Left lung (tissue), 10 donors: Measurements from ENCODE around the gene LRMDA. TPM values are rescaled to one million over a fixed set of nuclear protein-coding genes. Genes with fewer than 3 reads are reported as not detected.

ENCODE experiments used
- ATAC-seq: fragments of 200-7000 bp; cut with Tn5 transposase; one replicate; pipeline ENCODE4 v1.9.1; 2020; ENCODE audit warnings: moderate library complexity
- DNase-seq, 4 donors: peaks; one replicate each; pipeline ENCODE4 v3.0.0-alpha.2; 2013 to 2020
- H3K27ac ChIP-seq, 2 donors: fragments of 200-600 bp; sonication (generic) in 1 of 2; one replicate each; pipeline versions ENCODE4 v1.5.0 to v1.8.0; 2020 to 2021
- H3K27me3 ChIP-seq, 2 donors: fragments of 200-600 bp; sonication (generic) in 1 of 2; one replicate each; pipeline versions ENCODE4 v1.5.0 to v1.8.0; 2020 to 2021
- H3K36me3 ChIP-seq, 2 donors: fragments of 200-600 bp; sonication (generic) in 1 of 2; one replicate each; pipeline versions ENCODE4 v1.5.0 to v1.8.0; 2020 to 2021
- H3K4me1 ChIP-seq, 2 donors: fragments of 200-600 bp; one replicate each; pipeline ENCODE4 v1.8.0; 2021
- H3K4me3 ChIP-seq, 2 donors: fragments of 200-600 bp; sonication (generic) in 1 of 2; one replicate each; pipeline versions ENCODE4 v1.5.0 to v1.8.0; 2020 to 2021; ENCODE audit warnings: mild to moderate bottlenecking in 1 of 2
- H3K9me3 ChIP-seq, 2 donors: fragments of 200-600 bp; sonication (generic) in 1 of 2; one replicate each; pipeline versions ENCODE4 v1.5.0 to v1.8.0; 2020 to 2021
- CTCF ChIP-seq, 2 donors: fragments of 200-600 bp; sonication (generic) in 1 of 2; IDR thresholded peaks; one replicate each; pipeline versions ENCODE4 v1.5.0 to v1.8.0; 2021; ENCODE audit warnings: antibody characterized with exemption in 2 of 2
- intact Hi-C, 2 donors: fragments of 100-400 bp; cut with DNase I; formaldehyde crosslinking; loops; one replicate each; pipeline versions ENCODE4 v1.11.2 to v1.14.2; 2022
- polyA plus RNA-seq, 6 donors: library from polyadenylated mRNA; unstranded; fragments of 120-200 nt; gene quantifications; one replicate each; pipeline ENCODE4 v1.2.1, GENCODE V29; 2013; ENCODE audit not compliant: insufficient read length in 6 of 6
- total RNA-seq, 2 donors: library from RNA; stranded (reverse); fragmentation: NEBNext Ultra II Directional; extraction: Animal tissue kit (Norgen Biotek cat#: 25700); gene quantifications; one replicate each; pipeline ENCODE4 v1.2.1, GENCODE V29; 2021
- donor health status: DM: no; HTN: yes; CAD: no.
- donor health status: DM: no; HTN: no; CAD: no.

Gene LRMDA
- total and polyA plus RNA-seq, 8 donors: 13.9 to 23.6 (median 18.7) TPM

- ATAC-seq (peak; percentile 53), DNase-seq (no peak)
- TF ChIP-seq CTCF (IDR thresholded peaks at IDR 0.05): no peak
- no peaks in the 10 kb centered on the region for H3K36me3 ChIP-seq
- intact Hi-C loops: no loop called here
- H3K27me3 ChIP-seq: no peaks in the 10 kb centered on the region
- H3K4me3 ChIP-seq: no peak overlapping the region
- H3K4me1 ChIP-seq: peaks cover 12 to 45% of the 10 kb centered on the region in 2 donors
- H3K27ac ChIP-seq: no peak overlapping the region
- no peaks in the 10 kb centered on the region for H3K9me3 ChIP-seq
Measured at GRCh38 chr10:75655791-75656451, 224.5 kb downstream of the LRMDA start.

- Histone ChIP-seq H3K4me3 (no peak overlapping the region), H3K27ac (no peak overlapping the region), H3K9me3 (no peaks in the 10 kb centered on the region), H3K27me3 (no peaks in the 10 kb centered on the region), H3K36me3 (no peaks in the 10 kb centered on the region), H3K4me1 (peaks cover 12 to 48% of the 10 kb centered on the region in 2 donors)
- no peak for TF ChIP-seq CTCF (IDR thresholded peaks at IDR 0.05)
- intact Hi-C loops: no loop called here
- ATAC-seq: no peak
- DNase-seq: no peak
Measured at GRCh38 chr10:75657351-75657750, 225.9 kb downstream of the LRMDA start.

GRCh38 chr10:75658036-75658435, 226.6 kb downstream of the LRMDA start:
- ATAC-seq: no peak
- no peak for TF ChIP-seq CTCF (IDR thresholded peaks at IDR 0.05)
- intact Hi-C loops: no loop called here
- H3K36me3 ChIP-seq: no peaks in the 10 kb centered on the region
- peaks cover 12 to 48% of the 10 kb centered on the region in 2 donors for H3K4me1 ChIP-seq
- H3K9me3 ChIP-seq: no peaks in the 10 kb centered on the region
- no peak overlapping the region for H3K4me3 ChIP-seq
- H3K27ac ChIP-seq: no peak overlapping the region
- DNase-seq: no peak
- no peaks in the 10 kb centered on the region for H3K27me3 ChIP-seq

GRCh38 chr10:75658496-75658895, 227.1 kb downstream of the LRMDA start:
- H3K27me3 ChIP-seq: no peaks in the 10 kb centered on the region
- TF ChIP-seq CTCF (IDR thresholded peaks at IDR 0.05): no peak
- no peak for ATAC-seq
- no peaks in the 10 kb centered on the region for H3K36me3 ChIP-seq
- no peaks in the 10 kb centered on the region for H3K9me3 ChIP-seq
- intact Hi-C loops: no loop called here
- no peak overlapping the region for H3K27ac ChIP-seq
- H3K4me3 ChIP-seq: no peak overlapping the region
- DNase-seq: no peak
- peaks cover 12 to 48% of the 10 kb centered on the region in 2 donors for H3K4me1 ChIP-seq

- intact Hi-C loops: no loop called here
- Histone ChIP-seq H3K36me3 (no peaks in the 10 kb centered on the region), H3K4me3 (no peak overlapping the region), H3K27me3 (no peaks in the 10 kb centered on the region), H3K27ac (no peak overlapping the region), H3K9me3 (no peaks in the 10 kb centered on the region), H3K4me1 (peaks cover 12 to 47% of the 10 kb centered on the region in 2 donors)
- no peak for TF ChIP-seq CTCF (IDR thresholded peaks at IDR 0.05)
- peak in 2 of 4 donors; percentile 68 to 75 for DNase-seq
- ATAC-seq: peak; percentile 57
Measured at GRCh38 chr10:75658915-75659314, 227.5 kb downstream of the LRMDA start.
